Renal cortical epithelial cell (primary cell): Measurements from ENCODE around the gene DISP1. TPM values are rescaled to one million over a fixed set of nuclear protein-coding genes. Genes with fewer than 3 reads are reported as not detected.
"Not testable (repeated sequence)": the region's sequence is repeated elsewhere in the genome, so short reads cannot be mapped to it uniquely, and the experiment has no call there.

Experiments used
- DNase-seq: peaks from one replicate; pipeline ENCODE4 v3.0.0-alpha.2; 2011; ENCODE audit warnings: low read depth
- total RNA-seq: library from RNA; depleted of rRNA; stranded (reverse); fragments of >200 nt; gene quantifications from 2 replicates; pipeline ENCODE4 v1.2.3, GENCODE V29; 2014

The DISP1 gene
- total RNA-seq, 1 donor from 2014 or later, result 13.5 TPM

DNA sequence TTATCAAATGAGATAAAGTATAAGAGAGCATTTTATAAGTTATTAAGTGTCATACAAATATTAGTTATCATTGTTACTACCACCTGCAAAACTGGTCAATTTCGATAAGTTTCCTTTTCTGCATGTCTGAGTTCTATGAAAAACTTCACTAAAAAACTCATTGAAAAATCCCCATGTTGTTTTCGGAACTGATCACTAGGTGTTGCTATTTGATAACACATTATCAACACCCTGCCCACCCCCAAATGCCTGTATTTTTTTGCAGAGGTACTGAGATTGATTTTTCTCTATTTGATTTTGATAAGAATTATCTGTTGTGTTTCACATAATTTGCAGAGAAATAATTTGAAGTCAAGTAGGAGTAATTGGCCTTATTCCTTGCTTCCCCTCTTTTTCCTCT lies 22.1 kb upstream of the DISP1 start:
- DNase-seq, result peak; percentile 32

DNA sequence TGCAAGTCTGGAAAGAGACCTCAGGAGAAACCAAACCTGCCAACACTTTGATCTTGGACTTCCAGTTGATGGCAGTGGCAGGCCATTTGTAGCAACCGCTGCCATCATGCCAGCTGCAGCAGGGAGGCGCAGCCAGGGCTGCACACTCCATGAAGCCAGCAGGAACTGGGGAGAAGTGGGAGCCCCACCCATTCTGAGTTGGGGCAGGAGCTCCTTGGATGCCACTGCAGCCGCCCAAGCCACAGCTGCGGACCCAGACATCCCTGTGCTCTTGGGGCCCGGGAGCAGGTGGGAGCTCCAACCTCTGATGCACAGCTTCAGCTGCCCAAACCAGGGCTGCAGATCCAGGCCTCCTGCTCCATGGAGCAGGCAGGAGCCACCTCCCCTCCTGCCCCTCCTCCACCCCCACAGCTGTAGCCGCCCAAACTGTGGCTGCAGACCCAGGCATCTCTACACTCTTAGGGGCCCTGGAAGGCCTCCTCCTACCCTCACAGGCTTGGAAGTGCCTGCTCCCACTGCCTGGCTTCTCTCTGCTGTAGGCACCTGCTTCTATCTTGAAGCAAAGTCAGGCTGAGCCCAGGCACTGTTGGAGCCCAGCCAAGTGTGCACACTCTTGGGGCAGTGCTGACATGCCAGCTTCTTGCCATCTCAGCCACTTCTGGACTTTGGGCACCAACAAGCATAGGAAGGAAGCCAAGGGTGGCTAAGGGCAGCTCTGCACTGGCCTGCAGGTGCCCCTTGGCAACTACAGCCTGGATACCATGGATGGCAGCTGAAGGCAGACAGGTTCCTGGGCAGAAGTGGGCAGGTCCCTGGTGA lies 20.0 kb upstream of the DISP1 start:
- peak; percentile 32 for DNase-seq

DNA sequence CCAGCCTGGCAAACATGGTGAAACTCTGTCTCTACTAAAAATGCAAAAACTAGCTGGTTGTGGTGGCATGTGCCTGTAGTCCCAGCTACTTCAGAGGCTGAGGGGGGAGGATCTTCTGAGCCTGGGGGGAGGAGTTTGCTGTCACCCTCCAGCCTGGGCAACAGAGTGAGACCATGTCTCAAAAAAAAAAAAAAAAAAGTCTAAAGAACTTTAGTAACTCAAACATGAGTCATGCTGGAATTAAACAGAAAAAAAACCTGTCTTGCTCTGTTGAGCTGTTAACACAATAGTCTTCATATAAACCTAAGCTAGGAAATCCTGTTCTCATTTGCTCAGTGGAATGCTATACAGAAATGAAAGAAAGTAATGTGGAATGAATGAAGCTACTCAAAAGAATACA lies 16.7 kb upstream of the DISP1 start:
- DNase-seq, result peak; percentile 99

DNA sequence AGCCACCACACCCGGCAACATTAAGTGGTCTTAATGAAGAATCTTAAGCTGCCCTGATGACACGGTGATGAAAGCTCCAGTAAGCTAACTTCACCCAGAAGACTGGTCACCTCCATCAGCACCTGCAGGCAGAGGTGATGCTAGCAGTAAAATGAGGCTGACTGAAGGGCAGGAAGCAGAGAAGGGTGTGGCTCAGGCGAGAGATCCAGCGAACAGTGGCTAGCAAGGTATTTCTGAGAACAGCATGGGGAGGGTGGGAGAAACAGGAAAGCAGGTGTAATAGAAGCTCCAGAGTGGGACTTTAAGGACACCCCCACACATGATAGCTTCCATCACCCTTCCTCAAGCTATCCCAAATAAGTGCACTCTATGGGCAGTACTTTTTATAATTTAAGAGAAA lies 15.9 kb upstream of the DISP1 start:
- no peak for DNase-seq

DNA sequence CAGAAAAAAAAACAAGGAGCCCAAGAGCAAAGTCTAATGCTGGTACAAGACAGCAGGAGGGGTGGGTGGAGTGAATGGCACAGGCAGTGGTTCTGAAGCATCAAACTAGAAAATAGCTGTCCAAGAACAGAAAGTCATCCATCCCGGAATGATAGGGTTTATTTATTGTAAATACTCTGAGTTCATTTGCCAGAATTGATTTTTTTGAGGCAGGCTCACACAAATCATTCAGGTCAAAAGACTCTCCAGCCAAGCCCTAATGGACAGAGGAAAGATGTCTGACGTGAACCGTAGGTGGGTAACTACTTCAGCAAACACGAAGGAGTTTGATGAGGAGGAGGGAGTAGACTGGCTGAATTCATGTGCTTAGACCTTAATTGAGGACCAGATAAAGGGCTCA lies 13.8 kb upstream of the DISP1 start:
- no peak for DNase-seq

DNA sequence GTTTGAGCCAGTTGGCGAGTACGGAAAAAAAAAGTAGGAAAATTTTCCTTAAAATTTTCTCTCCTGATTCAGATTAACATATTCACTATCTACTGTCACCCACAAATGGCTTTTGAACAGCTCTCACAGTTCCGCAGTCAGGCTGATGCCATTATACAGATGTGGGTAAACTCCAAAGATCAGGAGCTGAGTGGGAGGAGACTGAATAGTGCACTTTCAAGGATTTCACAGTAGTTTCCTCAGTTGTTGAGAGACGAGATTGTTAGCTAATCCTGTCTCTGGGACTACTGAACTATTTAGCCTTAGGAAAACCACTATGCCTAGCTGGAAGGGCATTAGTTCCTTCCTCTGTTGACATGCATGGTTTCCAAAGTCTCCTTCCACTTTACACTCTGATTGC lies 3.2 kb upstream of the DISP1 start:
- no peak for DNase-seq

DNA sequence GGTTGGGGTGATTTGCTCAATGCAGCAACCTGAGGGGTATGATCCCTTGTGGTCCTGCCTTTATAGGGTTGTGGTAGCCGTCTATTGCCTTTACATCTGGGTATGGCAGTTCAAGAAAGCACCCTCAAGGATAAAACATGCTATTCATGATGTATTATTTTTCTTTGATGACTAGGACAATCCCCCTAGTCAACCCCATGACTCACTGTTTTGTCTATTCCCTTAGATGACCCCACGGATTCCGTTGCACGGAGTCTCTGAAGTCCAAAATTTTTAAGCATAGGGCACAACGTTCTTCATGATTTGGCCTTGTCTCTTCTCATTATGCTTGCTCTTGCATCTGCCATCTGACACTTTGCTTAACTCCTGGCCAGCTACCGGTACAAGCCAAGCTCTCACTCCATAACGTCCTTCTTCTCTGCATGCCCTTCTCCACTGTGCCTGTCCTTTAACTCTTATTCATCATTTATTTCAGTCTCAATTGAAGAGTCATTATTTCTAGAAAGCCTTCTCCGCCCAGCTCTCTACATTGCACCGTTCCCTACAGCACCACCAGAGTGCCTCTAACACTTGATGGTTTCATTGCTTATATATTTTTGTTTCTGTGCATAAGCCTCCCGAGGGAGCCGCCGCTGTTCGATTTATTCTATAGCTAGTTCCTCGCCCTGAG lies 838 bp upstream of the DISP1 start:
- DNase-seq, result peak; percentile 41

DNA sequence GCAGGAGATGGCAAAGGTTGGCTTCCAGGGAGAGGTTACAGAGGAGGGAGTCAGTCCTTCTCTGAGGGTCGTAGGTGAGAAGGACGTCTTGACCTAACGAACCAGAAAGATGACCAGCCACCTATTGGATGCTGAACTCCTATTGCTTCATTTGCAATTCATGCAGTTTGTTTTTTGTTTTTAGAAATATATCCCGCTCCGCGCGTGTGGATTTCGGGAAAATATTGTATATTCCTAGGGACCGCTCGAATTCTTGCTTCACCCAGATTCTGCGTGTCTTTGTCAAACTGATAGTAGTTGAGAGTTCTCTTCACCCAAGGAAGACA lies 564 bp downstream of the DISP1 start:
- DNase-seq, result no peak

DNA sequence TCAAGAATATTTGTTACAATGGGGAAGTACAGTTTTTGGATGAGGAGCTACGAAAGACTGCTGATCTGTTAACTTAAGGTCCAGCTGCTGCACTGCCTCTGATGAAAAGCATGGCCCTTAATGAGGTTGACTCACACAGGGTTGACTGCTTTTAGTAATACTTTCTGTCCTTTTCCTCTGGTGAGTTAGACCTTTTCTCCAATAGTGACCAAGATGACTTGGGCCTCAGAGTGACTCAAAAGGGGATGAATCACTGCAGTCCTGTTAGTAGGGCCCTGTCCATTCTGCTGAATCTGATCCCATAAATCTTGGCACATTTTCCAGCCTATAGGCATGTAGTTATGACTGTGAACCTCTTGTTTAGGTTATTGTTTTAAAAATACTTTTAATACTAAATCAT lies 2.7 kb downstream of the DISP1 start:
- peak; percentile 97 for DNase-seq

DNA sequence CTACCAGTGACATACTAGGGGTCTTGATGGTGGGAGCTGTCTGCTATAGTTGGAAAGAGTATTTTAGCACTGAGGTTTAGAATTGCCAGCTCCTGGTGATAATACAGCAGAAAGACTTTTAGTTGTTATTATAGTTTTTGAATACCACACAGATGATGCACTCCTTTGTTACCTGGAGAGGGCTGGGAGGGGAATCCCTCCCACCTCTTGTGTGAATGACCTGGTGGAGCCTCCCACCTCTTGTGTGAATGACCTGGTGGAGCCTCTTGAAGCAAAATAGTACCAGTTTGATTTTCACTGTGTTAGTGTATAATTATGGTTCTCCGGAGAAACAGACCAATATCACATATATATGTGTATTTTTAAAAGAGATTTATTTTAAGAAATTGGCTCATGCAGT lies 3.3 kb downstream of the DISP1 start:
- no peak for DNase-seq

DNA sequence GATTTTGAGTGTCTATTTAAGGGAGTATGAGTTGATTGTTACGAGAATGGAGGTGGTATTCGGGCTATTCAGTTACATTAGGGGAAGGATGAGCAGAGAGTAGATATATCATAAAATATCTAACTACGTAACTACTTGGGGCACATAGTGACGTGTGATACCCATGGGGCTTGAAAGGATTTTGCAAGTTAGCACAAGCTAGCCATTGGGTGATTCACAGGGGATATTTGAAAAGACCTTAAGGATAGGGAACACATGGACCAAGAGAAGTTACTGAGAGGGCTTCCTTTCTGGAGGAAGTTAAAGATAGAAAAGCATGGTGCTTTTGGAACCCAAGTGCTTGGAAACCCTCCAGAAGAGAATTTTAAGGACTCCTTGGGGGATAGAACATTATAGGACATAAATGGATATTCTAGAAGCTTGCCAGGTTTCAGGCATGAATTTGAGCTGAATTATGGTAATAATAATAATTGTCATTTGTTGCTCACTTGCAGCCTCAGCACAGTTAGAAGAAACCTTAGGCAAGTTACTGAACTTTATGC lies 5.4 kb downstream of the DISP1 start:
- no peak for DNase-seq

DNA sequence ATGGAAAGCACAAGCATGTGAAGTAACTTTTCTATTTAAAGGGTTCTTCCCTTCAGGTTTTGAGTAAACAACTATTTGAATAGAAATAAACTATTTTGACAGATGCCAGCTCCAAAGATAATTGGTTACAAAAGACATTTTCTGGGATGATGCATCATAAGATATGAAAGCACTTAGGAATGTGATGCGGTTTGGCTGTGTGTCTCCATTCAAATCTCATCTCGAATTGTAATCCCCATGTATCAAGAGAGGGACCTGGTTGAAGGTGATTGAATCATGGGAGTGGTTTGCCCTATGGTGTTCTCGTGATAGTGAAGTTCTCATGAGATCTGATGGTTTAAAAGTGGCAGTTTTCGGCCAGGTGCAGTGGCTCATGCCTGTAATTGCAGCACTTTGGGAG lies 6.4 kb downstream of the DISP1 start:
- no peak for DNase-seq

DNA sequence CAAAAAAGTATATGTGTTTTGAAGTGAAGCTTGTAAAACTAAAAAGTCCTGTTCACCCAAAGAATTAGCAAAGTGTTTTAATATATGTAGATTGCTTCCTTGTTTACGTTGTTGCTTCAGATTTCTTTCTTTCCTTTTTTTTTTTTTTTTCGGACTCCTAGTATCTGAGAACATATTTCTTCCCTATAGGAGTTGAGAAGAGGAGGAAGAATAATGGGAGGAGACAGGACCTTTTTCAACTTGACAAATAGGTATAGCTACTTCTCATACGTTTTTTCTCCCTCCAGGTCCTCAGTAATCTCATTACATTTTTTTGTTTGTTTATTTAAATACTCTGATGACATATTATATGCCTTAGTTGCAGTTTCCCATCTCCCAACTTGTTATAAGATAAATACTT lies 8.9 kb downstream of the DISP1 start:
- DNase-seq, result no peak

DNA sequence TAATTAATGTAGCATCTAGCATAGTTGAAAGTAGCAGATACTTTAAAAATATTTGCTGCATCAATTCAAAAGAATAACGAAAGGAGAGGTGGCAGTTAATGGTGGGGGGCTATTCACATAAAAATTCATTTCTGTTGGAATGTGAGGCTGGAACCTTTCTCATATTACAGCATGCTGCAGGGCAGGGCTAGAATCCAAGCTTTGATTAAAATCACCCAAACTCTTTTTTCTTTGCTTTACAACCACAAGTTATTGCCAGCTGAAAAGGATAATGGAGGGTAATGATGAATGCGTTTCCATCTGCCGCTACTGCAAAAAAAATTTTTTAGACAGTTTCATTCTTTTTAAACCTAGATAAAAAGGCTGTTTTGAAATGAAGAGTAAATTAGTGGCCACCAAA lies 9.8 kb downstream of the DISP1 start:
- DNase-seq, result no peak

DNA sequence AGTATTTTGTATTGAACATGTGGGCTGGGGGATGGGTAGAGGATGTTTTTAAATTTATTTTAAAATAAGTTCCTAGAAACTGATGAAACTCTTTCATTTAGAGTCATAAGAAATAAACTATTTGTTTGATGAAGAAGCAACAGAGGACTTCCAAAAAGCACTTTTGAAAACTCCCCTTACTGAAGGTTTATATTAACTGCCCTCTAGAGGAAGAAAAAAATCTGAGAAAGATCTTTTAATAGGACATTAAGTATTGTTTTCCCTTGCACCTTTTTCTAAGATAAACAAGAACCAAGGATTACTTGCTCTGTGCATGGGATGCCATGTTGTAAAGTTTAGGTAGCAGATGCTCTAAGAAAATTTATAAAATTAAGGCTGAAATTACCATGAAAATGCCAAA lies 14.1 kb downstream of the DISP1 start:
- no peak for DNase-seq

DNA sequence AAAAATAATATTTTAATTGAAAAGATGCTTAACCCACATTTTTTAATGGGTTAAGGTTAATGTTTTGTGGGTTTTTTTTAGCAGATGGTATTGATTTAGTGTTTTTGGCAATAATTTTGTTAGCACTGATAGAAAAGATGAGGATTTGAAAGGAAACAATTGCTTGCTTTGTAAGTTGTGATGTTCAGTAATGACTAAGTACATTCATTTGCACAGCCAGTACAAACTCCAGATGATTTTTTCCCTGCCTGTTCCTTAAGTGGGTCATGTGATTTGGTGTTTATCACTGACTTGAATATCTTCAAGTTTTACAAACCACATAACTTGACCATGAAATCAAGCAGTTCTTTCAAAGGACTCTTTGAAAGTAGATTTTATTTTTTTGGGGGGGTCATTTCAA lies 15.0 kb downstream of the DISP1 start:
- DNase-seq, result peak; percentile 77

DNA sequence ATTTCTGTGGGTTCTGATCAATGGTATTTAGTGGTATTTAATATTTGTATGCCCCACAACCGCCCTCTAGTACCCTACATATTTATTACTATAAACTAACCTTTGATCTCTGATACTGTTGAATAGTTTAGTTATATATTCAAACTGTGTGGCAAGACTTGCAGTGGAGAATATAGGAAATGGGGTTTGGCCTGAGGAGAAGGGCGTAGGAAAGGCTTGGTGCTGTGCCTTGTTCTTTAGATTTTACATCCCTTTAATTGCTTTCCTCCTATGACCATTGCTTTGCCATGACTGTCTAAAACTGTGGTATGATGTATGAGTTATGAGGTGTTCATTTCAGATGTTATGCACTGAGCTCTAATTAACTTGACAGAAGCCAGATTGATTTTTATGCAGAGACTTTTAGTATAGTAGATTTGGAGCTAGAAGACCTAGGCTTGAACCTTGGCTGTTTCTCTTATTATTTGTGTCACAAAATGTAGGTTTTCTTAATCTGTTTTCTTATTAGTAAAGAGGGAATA lies 18.6 kb downstream of the DISP1 start:
- no peak for DNase-seq

DNA sequence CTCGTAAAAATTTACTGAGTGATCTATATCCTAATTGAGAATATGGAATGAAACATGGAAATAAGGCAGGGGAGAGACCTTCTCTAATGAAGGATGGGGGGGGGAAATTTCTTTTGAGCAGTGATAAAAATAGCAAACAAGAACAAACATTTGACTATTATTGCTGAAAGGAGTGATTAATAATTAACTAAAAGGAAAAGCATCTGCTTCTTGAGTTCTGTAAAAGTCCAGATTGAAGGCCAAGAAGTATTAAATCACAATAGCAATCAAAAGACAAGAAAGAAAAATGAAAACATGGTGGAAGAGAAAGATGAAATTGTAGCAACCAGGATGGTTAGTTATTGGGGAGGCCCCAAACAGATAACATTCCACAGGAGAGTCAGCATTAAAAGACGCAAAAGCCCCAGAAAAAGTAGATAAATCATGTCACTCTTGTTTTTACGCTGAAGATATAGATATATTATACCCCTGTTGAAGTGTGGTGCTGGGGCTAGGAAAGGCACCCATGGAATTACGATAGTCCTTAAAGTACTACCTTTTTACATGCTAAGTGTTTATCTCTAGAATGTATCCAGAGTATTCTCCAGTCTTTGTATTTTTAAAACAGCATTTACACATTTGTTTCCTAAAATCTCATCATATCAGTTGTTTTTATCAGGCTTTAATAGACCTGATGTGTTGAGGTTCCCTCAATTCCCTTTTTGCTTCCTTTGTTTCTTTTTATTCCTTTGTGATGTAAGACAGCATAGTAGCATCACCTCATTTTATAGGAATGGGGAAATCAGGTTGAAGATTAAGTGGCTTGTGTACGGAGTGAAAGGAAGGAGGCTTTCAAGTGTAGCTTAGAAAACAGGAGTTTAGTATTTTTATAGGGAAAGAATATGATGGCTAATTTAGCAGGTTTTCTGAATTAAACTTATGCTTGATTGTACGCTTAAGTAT lies 28.9 kb downstream of the DISP1 start:
- peak; percentile 89 for DNase-seq

DNA sequence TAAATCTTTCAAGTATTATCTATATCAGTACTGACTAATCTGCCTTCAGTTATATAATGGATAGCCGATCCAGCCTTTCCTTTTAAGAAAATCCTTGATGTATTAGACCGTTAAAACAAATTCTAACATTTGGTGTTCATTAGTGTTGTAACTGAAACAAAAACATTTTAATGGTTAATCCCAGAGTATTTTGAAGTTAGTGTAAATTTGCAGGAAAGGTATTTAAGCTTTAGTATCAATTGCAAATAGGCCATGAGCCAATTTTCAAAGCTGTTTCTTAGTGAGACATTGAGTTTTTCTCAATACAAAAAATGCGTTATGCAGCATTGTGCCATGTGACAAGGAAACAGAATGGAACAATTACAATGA lies 29.6 kb downstream of the DISP1 start:
- peak; percentile 51 for DNase-seq

DNA sequence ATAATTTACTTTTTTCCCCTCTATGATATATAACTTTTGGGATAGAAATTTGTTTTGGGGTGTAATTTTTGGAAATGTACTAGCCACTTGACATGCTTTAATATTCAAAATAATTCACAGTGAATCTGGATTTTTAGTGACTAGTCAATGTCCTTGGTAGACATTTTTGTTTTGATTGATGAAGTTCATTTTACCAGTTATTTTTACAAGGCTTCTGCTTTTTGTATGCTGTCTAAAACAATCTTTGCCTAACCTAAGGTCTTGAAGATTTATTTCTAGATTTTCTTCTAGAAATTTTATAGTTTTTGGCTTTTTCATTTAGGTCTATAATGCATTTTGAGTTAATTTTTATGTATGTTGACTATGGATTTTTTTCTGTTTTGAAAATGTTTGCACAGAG lies 30.9 kb downstream of the DISP1 start:
- DNase-seq, result no peak

DNA sequence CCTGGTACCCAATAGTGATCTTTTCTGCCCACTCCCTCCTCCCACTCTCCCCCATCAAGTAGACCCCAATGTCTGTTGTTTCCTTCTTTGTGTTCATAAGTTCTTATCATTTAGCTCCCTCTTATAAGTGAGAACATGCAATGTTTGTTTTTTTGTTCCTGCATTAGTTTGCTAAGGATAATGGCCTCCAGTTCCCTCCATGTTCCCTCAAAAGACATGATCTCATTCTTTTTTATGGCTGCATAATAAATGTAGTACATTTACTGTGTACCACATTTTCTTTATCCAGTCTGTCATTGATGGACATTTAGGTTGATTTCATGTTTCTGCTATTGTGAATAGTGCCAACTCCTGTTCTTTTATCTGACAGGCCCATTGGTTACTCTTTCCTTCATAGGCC lies 35.7 kb downstream of the DISP1 start:
- DNase-seq, result not testable (repeated sequence)

DNA sequence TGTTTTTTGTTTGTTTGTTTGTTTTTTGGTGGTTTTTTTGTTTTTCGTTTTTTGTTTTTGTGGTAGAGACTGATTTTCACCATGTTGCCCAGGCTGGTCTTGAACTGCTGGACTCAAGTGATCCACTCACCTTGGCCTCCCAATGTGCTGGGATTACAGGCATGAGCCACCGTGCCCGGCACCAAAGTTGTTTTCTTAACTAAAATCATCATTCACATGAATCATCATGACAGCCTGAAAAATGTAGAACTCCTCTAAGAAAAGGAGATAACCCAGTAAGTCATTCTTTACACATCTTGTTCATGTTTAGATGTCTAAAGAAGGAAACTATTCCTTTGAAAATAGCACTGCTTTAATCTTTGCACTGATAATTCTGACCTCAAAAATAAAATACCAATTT lies 37.5 kb downstream of the DISP1 start:
- DNase-seq, result no peak
